Gastrocnemius medialis (tissue), 4 donors: ENCODE results near the gene GSG1L2.

Source experiments
- POLR2A ChIP-seq, 2 donors: fragments of 450-650 bp; IDR thresholded peaks; one replicate each; pipeline ENCODE4 v1.6.1; 2017; ENCODE audit warnings: antibody characterized with exemption in 2 of 2, mild to moderate bottlenecking in 2 of 2, moderate library complexity in 2 of 2
- TF ChIP-seq, protein P1 (sequence below), 5 experiments: fragments of 450-650 bp in 3 of 5; fragments of 200-600 bp in 2 of 5; sonication (generic) in 2 of 5; IDR thresholded peaks in 4 of 5; conservative IDR thresholded peaks in 1 of 5; 1 replicate in 4 of 5; 2 replicates in 1 of 5; pipeline ENCODE4 v1.5.1; 2016 to 2019; ENCODE audit warnings: antibody characterized with exemption in 5 of 5, mild to moderate bottlenecking in 3 of 5, moderate library complexity in 3 of 5

- TF ChIP-seq, protein P1, sequence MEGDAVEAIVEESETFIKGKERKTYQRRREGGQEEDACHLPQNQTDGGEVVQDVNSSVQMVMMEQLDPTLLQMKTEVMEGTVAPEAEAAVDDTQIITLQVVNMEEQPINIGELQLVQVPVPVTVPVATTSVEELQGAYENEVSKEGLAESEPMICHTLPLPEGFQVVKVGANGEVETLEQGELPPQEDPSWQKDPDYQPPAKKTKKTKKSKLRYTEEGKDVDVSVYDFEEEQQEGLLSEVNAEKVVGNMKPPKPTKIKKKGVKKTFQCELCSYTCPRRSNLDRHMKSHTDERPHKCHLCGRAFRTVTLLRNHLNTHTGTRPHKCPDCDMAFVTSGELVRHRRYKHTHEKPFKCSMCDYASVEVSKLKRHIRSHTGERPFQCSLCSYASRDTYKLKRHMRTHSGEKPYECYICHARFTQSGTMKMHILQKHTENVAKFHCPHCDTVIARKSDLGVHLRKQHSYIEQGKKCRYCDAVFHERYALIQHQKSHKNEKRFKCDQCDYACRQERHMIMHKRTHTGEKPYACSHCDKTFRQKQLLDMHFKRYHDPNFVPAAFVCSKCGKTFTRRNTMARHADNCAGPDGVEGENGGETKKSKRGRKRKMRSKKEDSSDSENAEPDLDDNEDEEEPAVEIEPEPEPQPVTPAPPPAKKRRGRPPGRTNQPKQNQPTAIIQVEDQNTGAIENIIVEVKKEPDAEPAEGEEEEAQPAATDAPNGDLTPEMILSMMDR (IDR thresholded peaks at IDR 0.05 in 4 of 5, conservative IDR thresholded peaks at IDR 0.05 in 1 of 5), result no peak
- no peak for TF ChIP-seq POLR2A (IDR thresholded peaks at IDR 0.05)
Observed at GRCh38 chr17:9760266-9760665, 61.6 kb downstream of the GSG1L2 start.
